Naive thymus-derived CD4-positive, alpha-beta T cell (primary cell): Measurements from ENCODE around the gene PHOSPHO1. TPM values are rescaled to one million over a fixed set of nuclear protein-coding genes. Genes with fewer than 3 reads are reported as not detected.

ENCODE experiments used
- ATAC-seq: fragments of 150-1000 bp; cut with Tn5 transposase; 2 replicates; pipeline ENCODE4 v1.10.0; 2021; ENCODE audit warnings: mild to moderate bottlenecking, moderate library complexity
- CTCF ChIA-PET: fragments of 350-600 bp; sonication (Branson Sonifier 250); formaldehyde crosslinking; loops from one replicate; lab custom pipeline; 2021; ENCODE audit warnings: antibody characterized with exemption; lab: Charles Lee
- POLR2A ChIA-PET: fragments of 350-600 bp; sonication (Branson Sonifier 250); formaldehyde crosslinking; loops from one replicate; lab custom pipeline; 2021; ENCODE audit warnings: antibody characterized with exemption, inconsistent platforms; lab: Charles Lee
- DNase-seq, 9 donors: peaks; one replicate each; pipeline versions ENCODE4 v3.0.0 to v3.0.0-alpha.2; 2020 to 2022; ENCODE audit warnings: mixed read lengths in 1 of 9
- H3K27ac ChIP-seq: one replicate; pipeline ENCODE4 v1.7.0; 2013; ENCODE audit warnings: mild to moderate bottlenecking, low read depth, low read length, moderate library complexity
- H3K27me3 ChIP-seq, 2 donors: one replicate each; pipeline ENCODE4 v1.7.0; 2013; ENCODE audit warnings: low read length in 2 of 2, mild to moderate bottlenecking in 2 of 2, moderate library complexity in 2 of 2; ENCODE audit not compliant: control insufficient read depth in 2 of 2, insufficient read depth in 2 of 2
- H3K36me3 ChIP-seq, 3 experiments: 1 replicate in 2 of 3; 2 replicates in 1 of 3; pipeline ENCODE4 v1.7.0; 2013; ENCODE audit warnings: low read length in 3 of 3, mild to moderate bottlenecking in 3 of 3, moderate library complexity in 1 of 3; ENCODE audit not compliant: insufficient read depth in 3 of 3, control insufficient read depth in 2 of 3
- H3K4me1 ChIP-seq, 2 donors: one replicate each; pipeline ENCODE4 v1.7.0; 2013; ENCODE audit warnings: low read length in 2 of 2, mild to moderate bottlenecking in 2 of 2, moderate library complexity in 1 of 2; ENCODE audit not compliant: control insufficient read depth in 2 of 2, insufficient read depth in 2 of 2
- H3K4me3 ChIP-seq: 2 replicates; pipeline ENCODE4 v1.7.0; 2013; ENCODE audit warnings: mild to moderate bottlenecking, low read length
- H3K9me3 ChIP-seq, 3 experiments: 1 replicate in 2 of 3; 2 replicates in 1 of 3; pipeline ENCODE4 v1.7.0; 2013; ENCODE audit warnings: low read length in 3 of 3; ENCODE audit not compliant: control insufficient read depth in 2 of 3
- H3K27ac Mint-ChIP-seq, 9 donors: one replicate each; pipeline ENCODE4 v1.8.0; 2020 to 2022; ENCODE audit warnings: mixed read lengths in 9 of 9, mild to moderate bottlenecking in 8 of 9, moderate library complexity in 5 of 9, inconsistent platforms in 2 of 9
- H3K27me3 Mint-ChIP-seq, 5 donors: one replicate each; pipeline ENCODE4 v1.8.0; 2021 to 2022; ENCODE audit warnings: mixed read lengths in 5 of 5, mild to moderate bottlenecking in 1 of 5
- H3K36me3 Mint-ChIP-seq, 5 donors: one replicate each; pipeline ENCODE4 v1.8.0; 2020 to 2022; ENCODE audit warnings: mixed read lengths in 5 of 5, mild to moderate bottlenecking in 3 of 5, inconsistent platforms in 1 of 5
- H3K4me1 Mint-ChIP-seq, 7 donors: one replicate each; pipeline ENCODE4 v1.8.0; 2020 to 2022; ENCODE audit warnings: mixed read lengths in 7 of 7, mild to moderate bottlenecking in 3 of 7, inconsistent platforms in 1 of 7
- H3K4me3 Mint-ChIP-seq, 10 donors: one replicate each; pipeline ENCODE4 v1.8.0; 2020 to 2022; ENCODE audit warnings: mild to moderate bottlenecking in 10 of 10, mixed read lengths in 10 of 10, moderate library complexity in 6 of 10, inconsistent platforms in 2 of 10
- H3K9me3 Mint-ChIP-seq, 11 donors: one replicate each; pipeline ENCODE4 v1.8.0; 2020 to 2022; ENCODE audit warnings: mixed read lengths in 11 of 11, mild to moderate bottlenecking in 4 of 11, inconsistent platforms in 1 of 11, moderate library complexity in 1 of 11
- intact Hi-C, 2 donors: fragments of 100-400 bp; cut with micrococcal nuclease; formaldehyde crosslinking; loops; one replicate each; pipeline ENCODE4 v1.15.1; 2023
- polyA plus RNA-seq, 2 donors: library from polyadenylated mRNA; unstranded; fragments of 300-500 nt; fragmentation: Illumina TruSeq; gene quantifications; one replicate each; pipeline ENCODE4 v1.2.3, GENCODE V29; 2021
- total RNA-seq, 6 experiments: library from RNA in 5 of 6; stranded (reverse) in 5 of 6; gene quantifications; 1 replicate in 5 of 6; 2 replicates in 1 of 6; pipeline ENCODE4 v1.2.3 and lab custom pipeline; 2021 to 2026

Gene PHOSPHO1
- total and polyA plus RNA-seq, 7 experiments from 2014 or later = 0.17 to 0.99 (median 0.46) TPM; not detected in 4

DNA sequence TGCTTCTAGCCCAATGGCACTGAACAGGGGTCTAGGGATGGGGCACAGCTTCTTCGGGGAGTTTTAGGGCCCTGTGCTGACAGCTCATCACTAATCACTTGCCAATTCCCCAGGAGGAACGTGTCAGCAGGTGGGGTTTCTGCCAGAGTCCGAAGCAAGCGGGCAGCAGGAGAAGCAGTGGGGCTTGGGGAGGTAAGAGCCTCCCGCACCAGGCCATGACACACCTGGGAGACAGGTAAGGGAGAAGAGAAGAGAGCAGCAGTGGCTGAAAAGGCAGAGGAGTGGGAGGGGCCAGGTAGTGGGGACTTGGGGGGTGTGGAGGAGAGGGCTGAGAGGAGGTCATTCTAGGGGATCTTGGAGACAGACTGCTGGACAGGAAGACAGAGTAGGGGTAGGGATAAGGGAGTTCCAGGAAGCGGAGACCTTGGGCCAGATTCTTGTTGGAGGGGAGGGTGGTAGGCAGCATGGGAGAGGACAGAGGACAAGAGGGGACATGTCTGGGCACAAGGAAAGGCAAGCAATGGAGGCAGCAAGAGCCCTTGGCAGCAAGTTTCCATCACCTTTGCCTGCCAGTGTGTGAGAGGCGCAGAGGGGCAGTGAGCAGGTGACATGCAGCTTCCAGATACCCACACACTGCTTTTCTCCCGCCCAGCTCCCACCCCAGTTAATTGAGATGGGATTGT lies 4.9 kb downstream of the PHOSPHO1 start:
- ATAC-seq (no peak), DNase-seq (no peak)
- peaks cover 0 to 25% (median 4%) of the 10 kb centered on the region in 5 donors for H3K36me3 Mint-ChIP-seq
- Histone ChIP-seq H3K36me3 (peaks cover 0 to 12% (median 7%) of the 10 kb centered on the region in 3 experiments), H3K4me1 (peaks cover 26 to 38% of the 10 kb centered on the region in 2 donors), H3K4me3 (no peak overlapping the region), H3K27ac (no peak overlapping the region), H3K9me3 (no peaks in the 10 kb centered on the region), H3K27me3 (no peaks in the 10 kb centered on the region)
- ChIA-PET CTCF (interaction anchor here (0.7 to 7.0 kb wide), 6 partner anchors 8 to 110 kb away, joined by 3 to 143 read pairs (median 13); partner anchors contain the start of genes ABI3 and GNGT2), POLR2A (interaction anchor here (1.6 to 8.9 kb wide), 4 partner anchors 9 to 47 kb away, joined by 4 to 80 read pairs (median 6); no protein-coding TSS in a partner anchor)
- intact Hi-C loops = loop anchor here in 1 of 2 donors (2.0 to 10.0 kb wide), 2 partner anchors 35 to 281 kb away; partner anchors contain the start of gene SNF8
- H3K27me3 Mint-ChIP-seq = peaks cover 0 to 34% (median 0%) of the 10 kb centered on the region in 5 donors
- peak overlapping the region in 1 of 9 donors; percentile 6 for H3K27ac Mint-ChIP-seq
- peaks cover 0 to 3% (median 0%) of the 10 kb centered on the region in 11 donors for H3K9me3 Mint-ChIP-seq
- H3K4me1 Mint-ChIP-seq = peaks cover 7 to 44% (median 27%) of the 10 kb centered on the region in 7 donors
- H3K4me3 Mint-ChIP-seq = peak overlapping the region in 6 of 10 donors; percentile 24 to 52 (median 42)

- peak overlapping the region; percentile 56 for H3K4me3 ChIP-seq
- peak overlapping the region; percentile 75 to 90 (median 83) for H3K4me3 Mint-ChIP-seq
- intact Hi-C loops = loop anchor here in 1 of 2 donors (10.0 kb wide), 1 partner anchor 280 kb away; the partner anchor contains the start of gene SNF8
- peaks cover 0 to 28% (median 4%) of the 10 kb centered on the region in 5 donors for H3K36me3 Mint-ChIP-seq
- H3K4me1 Mint-ChIP-seq = peaks cover 7 to 47% (median 27%) of the 10 kb centered on the region in 7 donors
- H3K27ac ChIP-seq = no peak overlapping the region
- DNase-seq (no peak), ATAC-seq (no peak)
- H3K27ac Mint-ChIP-seq = peak overlapping the region in 2 of 9 donors; percentile 28 to 43
- H3K4me1 ChIP-seq = peaks cover 22 to 38% of the 10 kb centered on the region in 2 donors
- H3K27me3 ChIP-seq = no peaks in the 10 kb centered on the region
- POLR2A ChIA-PET = interaction anchor here (1.3 to 8.9 kb wide), 4 partner anchors 9 to 33 kb away, joined by 4 to 80 read pairs (median 5); partner anchors contain the start of genes ABI3 and GNGT2
- peaks cover 0 to 1% (median 0%) of the 10 kb centered on the region in 11 donors for H3K9me3 Mint-ChIP-seq
- H3K9me3 ChIP-seq = no peaks in the 10 kb centered on the region
- CTCF ChIA-PET = interaction anchor here (0.9 to 7.0 kb wide), 4 partner anchors 13 to 42 kb away, joined by 3 to 143 read pairs (median 35); partner anchors contain the start of genes ABI3 and GNGT2
- peaks cover 0 to 29% (median 0%) of the 10 kb centered on the region in 5 donors for H3K27me3 Mint-ChIP-seq
- H3K36me3 ChIP-seq = peaks cover 0 to 16% (median 7%) of the 10 kb centered on the region in 3 experiments
Observed at GRCh38 chr17:49224997-49225337, 5.6 kb downstream of the PHOSPHO1 start.

DNA sequence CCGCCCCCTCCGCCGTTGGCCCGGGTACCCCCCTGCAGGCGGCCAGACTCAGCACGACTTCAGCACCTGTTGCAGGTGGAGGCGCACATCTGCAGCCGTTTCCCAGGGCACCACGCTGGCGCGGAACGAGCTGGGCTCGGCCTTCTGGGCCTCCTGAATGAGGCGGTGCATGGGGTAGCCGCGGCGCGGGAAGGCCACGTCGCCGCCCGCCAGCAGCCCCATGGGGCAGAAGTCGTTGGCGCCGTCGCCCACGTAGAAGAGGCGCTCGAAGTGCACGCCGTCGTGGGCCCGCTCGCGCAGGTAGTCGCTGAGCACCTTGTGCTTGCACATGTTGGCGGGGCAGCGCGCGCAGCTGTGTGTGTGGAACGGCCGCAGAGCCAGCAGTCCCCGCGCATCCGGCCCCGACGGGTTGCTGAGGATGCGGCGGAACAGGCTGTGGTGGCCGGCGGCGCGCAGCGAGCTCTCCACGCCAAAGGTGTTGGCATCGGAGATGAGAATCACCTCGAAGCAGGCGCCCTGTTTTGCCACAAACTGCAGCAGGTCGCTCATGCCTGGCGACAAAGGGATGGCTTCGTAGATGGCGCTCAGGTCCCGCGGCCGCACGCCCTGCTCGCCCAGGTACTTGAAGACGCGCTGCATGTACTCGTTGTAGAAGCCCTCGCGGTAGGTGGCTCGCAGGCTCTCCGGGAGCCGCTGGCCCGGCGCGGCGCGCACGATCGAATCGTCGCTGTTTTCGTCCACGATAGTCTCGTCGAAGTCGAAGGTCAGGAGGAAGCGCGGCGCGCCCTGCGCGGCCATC lies 6.2 kb downstream of the PHOSPHO1 start:
- H3K4me1 ChIP-seq = peaks cover 24 to 41% of the 10 kb centered on the region in 2 donors
- H3K9me3 ChIP-seq = no peaks in the 10 kb centered on the region

GRCh38 chr17:49223517-49224197 lies 6.9 kb downstream of the PHOSPHO1 start:
- peak in 8 of 9 donors; percentile 33 to 76 (median 52) for DNase-seq
- Histone ChIP-seq H3K4me3 (peak overlapping the region; percentile 56), H3K27me3 (no peaks in the 10 kb centered on the region), H3K4me1 (peaks cover 32 to 48% of the 10 kb centered on the region in 2 donors), H3K36me3 (peaks cover 0 to 16% (median 7%) of the 10 kb centered on the region in 3 experiments), H3K27ac (no peak overlapping the region), H3K9me3 (no peaks in the 10 kb centered on the region)
- peak overlapping the region in 7 of 9 donors; percentile 9 to 80 (median 45) for H3K27ac Mint-ChIP-seq
- ChIA-PET CTCF (interaction anchor here (0.6 to 7.0 kb wide), 8 partner anchors 12 to 73 kb away, joined by 3 to 143 read pairs (median 4); no protein-coding TSS in a partner anchor), POLR2A (interaction anchor here (0.6 to 17.4 kb wide), 6 partner anchors 7 to 616 kb away, joined by 3 to 237 read pairs (median 5); partner anchors contain the start of genes ABI3 and GNGT2)
- H3K4me1 Mint-ChIP-seq = peaks cover 12 to 53% (median 32%) of the 10 kb centered on the region in 7 donors
- H3K27me3 Mint-ChIP-seq = peaks cover 0 to 18% (median 0%) of the 10 kb centered on the region in 5 donors
- ATAC-seq = peak; percentile 37
- H3K9me3 Mint-ChIP-seq = peaks cover 0 to 1% (median 0%) of the 10 kb centered on the region in 11 donors
- intact Hi-C loops = loop anchor here in 1 of 2 donors (1.0 to 10.0 kb wide), 2 partner anchors 13 to 279 kb away; partner anchors contain the start of genes ABI3, GNGT2 and SNF8
- H3K36me3 Mint-ChIP-seq = peaks cover 0 to 40% (median 4%) of the 10 kb centered on the region in 5 donors
- H3K4me3 Mint-ChIP-seq = peak overlapping the region; percentile 78 to 90 (median 84)

More for the DNA sequence above, 6.2 kb downstream of the PHOSPHO1 start:
- Mint-ChIP-seq H3K27ac (peak overlapping the region in 3 of 9 donors; percentile 12 to 43 (median 28)), H3K9me3 (peaks cover 0 to 1% (median 0%) of the 10 kb centered on the region in 11 donors), H3K4me1 (peaks cover 7 to 46% (median 26%) of the 10 kb centered on the region in 7 donors), H3K36me3 (peaks cover 0 to 33% (median 4%) of the 10 kb centered on the region in 5 donors), H3K4me3 (peak overlapping the region; percentile 78 to 90 (median 84)), H3K27me3 (peaks cover 0 to 24% (median 0%) of the 10 kb centered on the region in 5 donors)
- peak; percentile 33 to 60 (median 53) for DNase-seq
- ATAC-seq = peak; percentile 61
- H3K27me3 ChIP-seq = no peaks in the 10 kb centered on the region
- H3K36me3 ChIP-seq = peaks cover 0 to 16% (median 7%) of the 10 kb centered on the region in 3 experiments
- peak overlapping the region; percentile 56 for H3K4me3 ChIP-seq
- ChIA-PET POLR2A (interaction anchor here (0.6 to 8.9 kb wide), 5 partner anchors 8 to 617 kb away, joined by 3 to 80 read pairs (median 5); partner anchors contain the start of genes ABI3 and GNGT2), CTCF (interaction anchor here (0.8 to 7.0 kb wide), 6 partner anchors 13 to 72 kb away, joined by 3 to 143 read pairs (median 4); partner anchors contain the start of genes ABI3 and GNGT2)
- intact Hi-C loops = loop anchor here in 1 of 2 donors (10.0 kb wide), 1 partner anchor 280 kb away; the partner anchor contains the start of gene SNF8
- no peak overlapping the region for H3K27ac ChIP-seq

- intact Hi-C loops = loop anchor here in 1 of 2 donors (1.0 to 10.0 kb wide), 2 partner anchors 13 to 278 kb away; partner anchors contain the start of genes ABI3, GNGT2 and SNF8
- ATAC-seq = no peak
- Mint-ChIP-seq H3K36me3 (peaks cover 0 to 43% (median 6%) of the 10 kb centered on the region in 5 donors), H3K27me3 (peaks cover 0 to 18% (median 0%) of the 10 kb centered on the region in 5 donors), H3K9me3 (peaks cover 0 to under 1% (median 0%) of the 10 kb centered on the region in 11 donors), H3K4me1 (peaks cover 18 to 57% (median 37%) of the 10 kb centered on the region in 7 donors), H3K4me3 (peak overlapping the region; percentile 78 to 90 (median 84)), H3K27ac (peak overlapping the region in 4 of 9 donors; percentile 9 to 80 (median 37))
- Histone ChIP-seq H3K27ac (no peak overlapping the region), H3K4me3 (peak overlapping the region; percentile 56), H3K4me1 (peaks cover 36 to 53% of the 10 kb centered on the region in 2 donors), H3K9me3 (no peaks in the 10 kb centered on the region), H3K36me3 (peaks cover 0 to 16% (median 7%) of the 10 kb centered on the region in 3 experiments), H3K27me3 (no peaks in the 10 kb centered on the region)
- POLR2A ChIA-PET = interaction anchor here (1.8 to 17.4 kb wide), 2 partner anchors 14 to 26 kb away, joined by 9 to 237 read pairs; no protein-coding TSS in a partner anchor
- CTCF ChIA-PET = interaction anchor here (0.6 to 1.5 kb wide), 5 partner anchors 11 to 33 kb away, joined by 3 to 6 read pairs (median 4); no protein-coding TSS in a partner anchor
- no peak for DNase-seq
Observed at GRCh38 chr17:49223168-49223516, 7.4 kb downstream of the PHOSPHO1 start.
